H9 (cell line): ENCODE results near the gene DCN. TPM values are rescaled to one million over a fixed set of nuclear protein-coding genes. Genes with fewer than 3 reads are reported as not detected.

ENCODE experiments used
- DNase-seq: peaks from one replicate; pipeline ENCODE4 v3.0.0-alpha.2; 2017
- H2AFZ ChIP-seq: one replicate; pipeline ENCODE4 v1.6.1; 2013; ENCODE audit warnings: mild to moderate bottlenecking, low read length, control low read depth, moderate library complexity
- H2AK5ac ChIP-seq: 2 replicates; pipeline ENCODE4 v1.6.1; 2013; ENCODE audit warnings: low read length, control low read depth, mixed read lengths; ENCODE audit not compliant: insufficient read length
- H2BK120ac ChIP-seq: one replicate; pipeline ENCODE4 v1.6.1; 2013; ENCODE audit warnings: low read depth, mild to moderate bottlenecking, low read length, control low read depth, inconsistent platforms; ENCODE audit not compliant: poor library complexity, severe bottlenecking
- H2BK12ac ChIP-seq: 2 replicates; pipeline ENCODE4 v1.6.1; 2013; ENCODE audit warnings: low read length, control low read depth, mixed read lengths, low read depth; ENCODE audit not compliant: insufficient read length
- H2BK15ac ChIP-seq: 2 replicates; pipeline ENCODE4 v1.6.1; 2013; ENCODE audit warnings: low read depth, low read length, control low read depth
- H2BK20ac ChIP-seq: one replicate; pipeline ENCODE4 v1.6.1; 2013; ENCODE audit warnings: low read depth, mild to moderate bottlenecking, low read length, control low read depth, inconsistent platforms; ENCODE audit not compliant: poor library complexity, severe bottlenecking
- H2BK5ac ChIP-seq: 2 replicates; pipeline ENCODE4 v1.6.1; 2013; ENCODE audit warnings: low read length, control low read depth, mixed read lengths; ENCODE audit not compliant: insufficient read length
- H3K14ac ChIP-seq: 2 replicates; pipeline ENCODE4 v1.6.1; 2013; ENCODE audit warnings: low read length, control low read depth; ENCODE audit not compliant: insufficient read depth
- H3K18ac ChIP-seq: 2 replicates; pipeline ENCODE4 v1.6.1; 2013; ENCODE audit warnings: low read depth, mild to moderate bottlenecking, mixed read lengths, low read length, control low read depth; ENCODE audit not compliant: insufficient read length
- H3K23ac ChIP-seq: 2 replicates; pipeline ENCODE4 v1.6.1; 2013; ENCODE audit warnings: low read length, control low read depth, mixed read lengths, low read depth; ENCODE audit not compliant: insufficient read length
- H3K23me2 ChIP-seq: 2 replicates; pipeline ENCODE4 v1.6.1; 2013; ENCODE audit warnings: low read depth, mild to moderate bottlenecking, mixed read lengths, low read length, control low read depth; ENCODE audit not compliant: insufficient read length, poor library complexity, severe bottlenecking
- H3K27ac ChIP-seq: 2 replicates; pipeline ENCODE4 v1.5.1; 2013; ENCODE audit warnings: low read length, control low read depth, mixed read lengths, low read depth; ENCODE audit not compliant: insufficient read length
- H3K27me3 ChIP-seq: 2 replicates; pipeline ENCODE4 v1.6.1; 2013; ENCODE audit warnings: low read length, control low read depth, inconsistent platforms; ENCODE audit not compliant: insufficient read depth
- H3K4ac ChIP-seq: 2 replicates; pipeline ENCODE4 v1.6.1; 2013; ENCODE audit warnings: low read depth, mild to moderate bottlenecking, control low read depth, inconsistent platforms, low read length, moderate library complexity
- H3K4me1 ChIP-seq: 2 replicates; pipeline ENCODE4 v1.6.1; 2013; ENCODE audit warnings: low read length, control low read depth, inconsistent platforms; ENCODE audit not compliant: insufficient read depth
- H3K4me2 ChIP-seq: 2 replicates; pipeline ENCODE4 v1.6.1; 2013; ENCODE audit warnings: low read length, control low read depth, mixed read lengths; ENCODE audit not compliant: insufficient read length, insufficient read depth
- H3K56ac ChIP-seq: 2 replicates; pipeline ENCODE4 v1.6.1; 2013; ENCODE audit warnings: low read depth, mild to moderate bottlenecking, mixed read lengths, low read length, control low read depth; ENCODE audit not compliant: insufficient read length
- H3K79me1 ChIP-seq: 2 replicates; pipeline ENCODE4 v1.6.1; 2013; ENCODE audit warnings: low read depth, mild to moderate bottlenecking, moderate library complexity, low read length, control low read depth, inconsistent platforms; ENCODE audit not compliant: insufficient read depth, poor library complexity, severe bottlenecking
- H3K79me2 ChIP-seq: 2 replicates; pipeline ENCODE4 v1.6.1; 2013; ENCODE audit warnings: low read length, control low read depth, inconsistent platforms; ENCODE audit not compliant: insufficient read depth
- H3K9ac ChIP-seq: 2 replicates; pipeline ENCODE4 v1.6.1; 2013; ENCODE audit warnings: low read length, control low read depth, mixed read lengths; ENCODE audit not compliant: insufficient read length; ENCODE audit errors: extremely low read depth
- H3K9me3 ChIP-seq: one replicate; pipeline ENCODE4 v1.6.1; 2013; ENCODE audit warnings: low read depth, low read length, inconsistent platforms; ENCODE audit not compliant: control insufficient read depth
- H3T11ph ChIP-seq: one replicate; pipeline ENCODE4 v1.6.1; 2013; ENCODE audit warnings: mild to moderate bottlenecking, low read length, control low read depth, inconsistent platforms
- H4K20me1 ChIP-seq: one replicate; pipeline ENCODE4 v1.6.1; 2013; ENCODE audit not compliant: control insufficient read depth, insufficient read length, insufficient read depth
- H4K5ac ChIP-seq: 2 replicates; pipeline ENCODE4 v1.6.1; 2013; ENCODE audit warnings: low read depth, mild to moderate bottlenecking, mixed read lengths, low read length, control low read depth; ENCODE audit not compliant: insufficient read length
- H4K8ac ChIP-seq: replicated peaks from 2 replicates; pipeline ENCODE4 v1.6.1; 2013; ENCODE audit warnings: low read length, control low read depth, mixed read lengths, low read depth; ENCODE audit not compliant: insufficient read length
- H4K91ac ChIP-seq: 2 replicates; pipeline ENCODE4 v1.6.1; 2013; ENCODE audit warnings: low read depth, mild to moderate bottlenecking, moderate library complexity, mixed read lengths, low read length, control low read depth; ENCODE audit not compliant: insufficient read length
- H3K27ac Mint-ChIP-seq, 3 experiments: 2 replicates in 2 of 3; 3 replicates in 1 of 3; pipeline ENCODE4 v1.8.0; 2020 to 2021; ENCODE audit warnings: mixed read lengths in 3 of 3, mild to moderate bottlenecking in 1 of 3, moderate library complexity in 1 of 3
- H3K27me3 Mint-ChIP-seq: 2 replicates; pipeline ENCODE4 v1.8.0; 2021; ENCODE audit warnings: low read depth, mild to moderate bottlenecking, moderate library complexity, mixed read lengths
- H3K36me3 Mint-ChIP-seq, 3 experiments: 2 replicates in 2 of 3; 3 replicates in 1 of 3; pipeline ENCODE4 v1.8.0; 2020 to 2021; ENCODE audit warnings: low read depth in 3 of 3, mixed read lengths in 3 of 3; ENCODE audit not compliant: insufficient read depth in 1 of 3
- H3K4me1 Mint-ChIP-seq, 2 experiments: 2 replicates each; pipeline ENCODE4 v1.8.0; 2020; ENCODE audit warnings: mixed read lengths in 2 of 2
- H3K4me3 Mint-ChIP-seq, 2 experiments: 2 replicates in 1 of 2; 3 replicates in 1 of 2; pipeline ENCODE4 v1.8.0; 2020 to 2021; ENCODE audit warnings: mild to moderate bottlenecking in 2 of 2, mixed read lengths in 2 of 2, moderate library complexity in 1 of 2
- H3K9me3 Mint-ChIP-seq, 2 experiments: 2 replicates in 1 of 2; 3 replicates in 1 of 2; pipeline ENCODE4 v1.8.0; 2020; ENCODE audit warnings: mild to moderate bottlenecking in 2 of 2, mixed read lengths in 2 of 2, moderate library complexity in 1 of 2
- CTCF ChIP-seq: fragments of 200-600 bp; sonication (generic); conservative IDR thresholded peaks from 3 replicates; pipeline ENCODE4 v1.8.0; 2021; ENCODE audit warnings: antibody characterized with exemption, mild to moderate bottlenecking
- WGBS: extraction: QIAGEN DNeasy Blood & Tissue Kit; methylation state at CpG from one replicate; pipeline ENCODE4 v1.1.7; 2013; ENCODE audit warnings: missing lambda C conversion rate, low lambda C conversion rate, mixed read lengths; ENCODE audit not compliant: insufficient read length; ENCODE audit errors: extremely low coverage; 5-methylcytosine and 5-hydroxymethylcytosine counted together
- total RNA-seq: library from RNA; stranded (reverse); gene quantifications from 2 replicates; pipeline ENCODE4 v1.2.1, GENCODE V29; 2021

DCN gene
- total RNA-seq, 1 experiment from 2014 or later: not detected

- H3K56ac ChIP-seq: no peak overlapping the region
These were observed 72.9 kb downstream of the DCN start for GRCh38 chr12:91109581-91110310.

More at GRCh38 chr12:91109581-91110310, 72.9 kb downstream of the DCN start:
- no peak overlapping the region for H2BK15ac ChIP-seq
- H3K23me2 ChIP-seq: no peaks in the 10 kb centered on the region
- no peak overlapping the region for H3K4me2 ChIP-seq
- no peaks in the 10 kb centered on the region for H3K36me3 Mint-ChIP-seq
- H4K91ac ChIP-seq: no peak overlapping the region
- no peaks in the 10 kb centered on the region for H4K20me1 ChIP-seq
- no peaks in the 10 kb centered on the region; a peak in 1 of 5 replicates for H3K9me3 Mint-ChIP-seq
- H2AFZ ChIP-seq: no peak overlapping the region
- H3K27me3 ChIP-seq: no peaks in the 10 kb centered on the region
- no peak overlapping the region for H3K4ac ChIP-seq
- no CpG with 5 or more reads among the region's 2 CpGs for WGBS
- H3K4me1 Mint-ChIP-seq: peaks cover 2 to 5% of the 10 kb centered on the region in 2 experiments
- no peak overlapping the region for H2BK20ac ChIP-seq
- H3K14ac ChIP-seq: no peak overlapping the region
- H3K4me3 Mint-ChIP-seq: no peak overlapping the region
- H3K23ac ChIP-seq: no peak overlapping the region
- no peak overlapping the region for H2BK12ac ChIP-seq
- TF ChIP-seq CTCF: no peak
- peaks cover 2% of the 10 kb centered on the region; the same call in 1 of the 2 replicates for H3K27me3 Mint-ChIP-seq
- H2BK120ac ChIP-seq: no peak overlapping the region
- H4K5ac ChIP-seq: no peak overlapping the region
- H3K18ac ChIP-seq: no peak overlapping the region
- H4K8ac ChIP-seq: no peak overlapping the region
- H3K9ac ChIP-seq: no peak overlapping the region
- DNase-seq: no peak
- H2BK5ac ChIP-seq: no peak overlapping the region
- H3K79me1 ChIP-seq: no peaks in the 10 kb centered on the region
- no peaks in the 10 kb centered on the region for H3K4me1 ChIP-seq
- H3K27ac Mint-ChIP-seq: no peak overlapping the region
- no peak overlapping the region for H3K27ac ChIP-seq
- H3K9me3 ChIP-seq: no peaks in the 10 kb centered on the region
- H3K79me2 ChIP-seq: no peaks in the 10 kb centered on the region
- H3T11ph ChIP-seq: no peak overlapping the region
- no peak overlapping the region for H2AK5ac ChIP-seq
